Body of pancreas (tissue), 4 donors: ENCODE data around the gene MYBPC1. TPM values are rescaled to one million over a fixed set of nuclear protein-coding genes. Genes with fewer than 3 reads are reported as not detected.

Experiments used
- ATAC-seq: fragments of 150-250 bp; one replicate; pipeline ENCODE4 v1.9.1; 2016
- DNase-seq, 4 donors: peaks; one replicate each; pipeline ENCODE4 v3.0.0-alpha.2; 2019
- H3K27ac ChIP-seq, 4 donors: fragments of 200-600 bp; sonication (generic); 1 replicate in 3 of 4; 2 replicates in 1 of 4; pipeline versions ENCODE4 v1.5.1 to v1.6.1; 2016 to 2019; ENCODE audit warnings: mild to moderate bottlenecking in 1 of 4, mixed read lengths in 1 of 4, moderate library complexity in 1 of 4
- H3K27me3 ChIP-seq, 2 donors: fragments of 200-600 bp; sonication (generic); one replicate each; pipeline ENCODE4 v1.6.0; 2016; ENCODE audit warnings: mild to moderate bottlenecking in 1 of 2
- H3K36me3 ChIP-seq, 2 donors: fragments of 200-600 bp; sonication (generic); replicated peaks in 1 of 2; 2 replicates each; pipeline ENCODE4 v1.5.1; 2016; ENCODE audit warnings: low read depth in 2 of 2; ENCODE audit not compliant: insufficient read depth in 1 of 2
- H3K4me1 ChIP-seq: fragments of 200-600 bp; sonication (generic); one replicate; pipeline ENCODE4 v1.6.0; 2016
- H3K4me3 ChIP-seq, 2 donors: fragments of 200-600 bp; sonication (generic); 1 replicate in 1 of 2; 2 replicates in 1 of 2; pipeline ENCODE4 v1.5.1; 2016 to 2019
- H3K9me3 ChIP-seq, 3 donors: fragments of 200-600 bp; sonication (generic); 1 replicate in 2 of 3; 2 replicates in 1 of 3; pipeline ENCODE4 v1.5.1; 2016
- POLR2A ChIP-seq, 3 donors: fragments of 450-650 bp; IDR thresholded peaks; one replicate each; pipeline ENCODE4 v1.6.1; 2016; ENCODE audit warnings: antibody characterized with exemption in 3 of 3, mild to moderate bottlenecking in 2 of 3
- WGBS, 2 donors: methylation state at CpG; one replicate each; pipeline ENCODE4 v1.1.5; 2017; 5-methylcytosine and 5-hydroxymethylcytosine counted together
- intact Hi-C: fragments of 100-400 bp; cut with DNase I; formaldehyde crosslinking; loops from one replicate; pipeline ENCODE4 v1.15.1; 2023
- total RNA-seq, 2 donors: library from RNA; depleted of rRNA; stranded (reverse); fragments of >200 nt; gene quantifications; one replicate each; pipeline ENCODE4 v1.1.0, GENCODE V29; 2016
- TF ChIP-seq, protein P1 (sequence below), 7 experiments: fragments of 450-650 bp in 4 of 7; fragments of 200-600 bp in 3 of 7; sonication (generic) in 3 of 7; IDR thresholded peaks; one replicate each; pipeline ENCODE4 v1.5.1; 2016 to 2019; ENCODE audit warnings: antibody characterized with exemption in 7 of 7

Gene MYBPC1
- total RNA-seq, 2 donors from 2014 or later, result 0.66 to 0.78 TPM

GRCh38 chr12:101563212-101563611 is 31.6 kb upstream of the MYBPC1 start:
- intact Hi-C loops, result loop anchor here (10.0 kb wide), 1 partner anchor 192 kb away; no protein-coding TSS in a partner anchor
- H3K36me3 ChIP-seq, result no peaks in the 10 kb centered on the region
- no peak overlapping the region for H3K4me3 ChIP-seq
- H3K27ac ChIP-seq, result no peak overlapping the region
- ATAC-seq (no peak), DNase-seq (no peak)
- 83 to 84% methylated on average over 1 of the region's 1 CpG for WGBS, 2 donors
- no peaks in the 10 kb centered on the region for H3K4me1 ChIP-seq
- TF ChIP-seq, protein P1, sequence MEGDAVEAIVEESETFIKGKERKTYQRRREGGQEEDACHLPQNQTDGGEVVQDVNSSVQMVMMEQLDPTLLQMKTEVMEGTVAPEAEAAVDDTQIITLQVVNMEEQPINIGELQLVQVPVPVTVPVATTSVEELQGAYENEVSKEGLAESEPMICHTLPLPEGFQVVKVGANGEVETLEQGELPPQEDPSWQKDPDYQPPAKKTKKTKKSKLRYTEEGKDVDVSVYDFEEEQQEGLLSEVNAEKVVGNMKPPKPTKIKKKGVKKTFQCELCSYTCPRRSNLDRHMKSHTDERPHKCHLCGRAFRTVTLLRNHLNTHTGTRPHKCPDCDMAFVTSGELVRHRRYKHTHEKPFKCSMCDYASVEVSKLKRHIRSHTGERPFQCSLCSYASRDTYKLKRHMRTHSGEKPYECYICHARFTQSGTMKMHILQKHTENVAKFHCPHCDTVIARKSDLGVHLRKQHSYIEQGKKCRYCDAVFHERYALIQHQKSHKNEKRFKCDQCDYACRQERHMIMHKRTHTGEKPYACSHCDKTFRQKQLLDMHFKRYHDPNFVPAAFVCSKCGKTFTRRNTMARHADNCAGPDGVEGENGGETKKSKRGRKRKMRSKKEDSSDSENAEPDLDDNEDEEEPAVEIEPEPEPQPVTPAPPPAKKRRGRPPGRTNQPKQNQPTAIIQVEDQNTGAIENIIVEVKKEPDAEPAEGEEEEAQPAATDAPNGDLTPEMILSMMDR (IDR thresholded peaks at IDR 0.05), result no peak
- no peak for TF ChIP-seq POLR2A (IDR thresholded peaks at IDR 0.05)
- H3K27me3 ChIP-seq, result no peaks in the 10 kb centered on the region
- H3K9me3 ChIP-seq, result no peaks in the 10 kb centered on the region

- H3K36me3 ChIP-seq, result no peaks in the 10 kb centered on the region
- H3K27me3 ChIP-seq, result no peaks in the 10 kb centered on the region
- H3K4me1 ChIP-seq, result peaks cover 1% of the 10 kb centered on the region
- DNase-seq (peak in 2 of 4 donors; percentile 7 to 11), ATAC-seq (no peak)
- intact Hi-C loops, result loop anchor here (10.0 kb wide), 1 partner anchor 190 kb away; no protein-coding TSS in a partner anchor
- no peaks in the 10 kb centered on the region for H3K9me3 ChIP-seq
- TF ChIP-seq, protein P1 (IDR thresholded peaks at IDR 0.05), result no peak
- TF ChIP-seq POLR2A (IDR thresholded peaks at IDR 0.05), result no peak
- WGBS, 2 donors, result 11 to 23% methylated on average over 2 of the region's 2 CpGs
- no peak overlapping the region for H3K27ac ChIP-seq
- no peak overlapping the region for H3K4me3 ChIP-seq
Measured at GRCh38 chr12:101564912-101565311, 29.9 kb upstream of the MYBPC1 start.

GRCh38 chr12:101566318-101566717 is 28.5 kb upstream of the MYBPC1 start:
- intact Hi-C loops, result loop anchor here (10.0 kb wide), 1 partner anchor 188 kb away; no protein-coding TSS in a partner anchor
- ATAC-seq (no peak), DNase-seq (no peak)
- WGBS, 2 donors, result 60 to 67% methylated on average over 4 of the region's 4 CpGs
- no peak overlapping the region for H3K4me3 ChIP-seq
- no peaks in the 10 kb centered on the region for H3K27me3 ChIP-seq
- no peaks in the 10 kb centered on the region for H3K9me3 ChIP-seq
- TF ChIP-seq, protein P1 (IDR thresholded peaks at IDR 0.05), result no peak
- TF ChIP-seq POLR2A (IDR thresholded peaks at IDR 0.05), result no peak
- no peak overlapping the region for H3K27ac ChIP-seq
- H3K4me1 ChIP-seq, result peaks cover 12% of the 10 kb centered on the region
- no peaks in the 10 kb centered on the region for H3K36me3 ChIP-seq

GRCh38 chr12:101567918-101568317 is 26.9 kb upstream of the MYBPC1 start:
- DNase-seq (no peak), ATAC-seq (no peak)
- 76 to 85% methylated on average over 4 of the region's 4 CpGs for WGBS, 2 donors
- no peaks in the 10 kb centered on the region for H3K27me3 ChIP-seq
- peaks cover 12% of the 10 kb centered on the region for H3K4me1 ChIP-seq
- H3K27ac ChIP-seq, result no peak overlapping the region
- intact Hi-C loops, result loop anchor here (10.0 kb wide), 1 partner anchor 187 kb away; no protein-coding TSS in a partner anchor
- H3K36me3 ChIP-seq, result no peaks in the 10 kb centered on the region
- no peak for TF ChIP-seq POLR2A (IDR thresholded peaks at IDR 0.05)
- TF ChIP-seq, protein P1 (IDR thresholded peaks at IDR 0.05), result no peak
- no peak overlapping the region for H3K4me3 ChIP-seq
- no peaks in the 10 kb centered on the region for H3K9me3 ChIP-seq

DNA sequence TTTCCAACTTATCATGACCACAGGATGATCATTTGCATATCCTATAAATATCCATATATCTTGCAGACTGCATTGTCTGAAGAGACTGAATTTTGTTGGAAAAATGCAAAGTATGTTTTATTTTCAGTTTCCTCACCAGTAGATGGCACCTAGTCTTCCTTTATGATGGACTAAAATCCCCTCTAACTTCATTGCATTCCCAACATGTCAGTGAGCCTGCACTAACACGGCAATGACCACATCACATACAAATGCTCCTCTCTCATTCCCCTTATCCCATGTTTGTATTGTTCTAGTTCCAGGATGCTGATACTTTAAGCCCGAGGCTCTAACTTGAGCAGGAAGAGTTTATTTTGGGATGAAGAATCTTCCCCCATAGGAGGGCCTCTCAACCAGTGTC is 24.7 kb upstream of the MYBPC1 start:
- peak in 3 of 4 donors; percentile 21 to 32 (median 22) for DNase-seq

More for the DNA sequence above, 24.7 kb upstream of the MYBPC1 start:
- peaks cover 12% of the 10 kb centered on the region for H3K4me1 ChIP-seq
- peak; percentile 86 for ATAC-seq
- intact Hi-C loops, result no loop called here
- no peak for TF ChIP-seq POLR2A (IDR thresholded peaks at IDR 0.05)
- TF ChIP-seq, protein P1 (IDR thresholded peaks at IDR 0.05), result peak; percentile 20 to 79 (median 55)
- H3K4me3 ChIP-seq, result no peak overlapping the region
- 2 to 10% methylated on average over 2 of the region's 2 CpGs for WGBS, 2 donors
- no peaks in the 10 kb centered on the region for H3K27me3 ChIP-seq
- no peaks in the 10 kb centered on the region for H3K36me3 ChIP-seq
- H3K9me3 ChIP-seq, result no peaks in the 10 kb centered on the region
- no peak overlapping the region for H3K27ac ChIP-seq
